ENCODE measurements around the gene NLGN2. TPM values are rescaled to one million over a fixed set of nuclear protein-coding genes. Genes with fewer than 3 reads are reported as not detected.

NLGN2 gene
- total RNA-seq, 2 experiments from 2014 or later = 6.6 to 7.9 TPM

- ChIA-PET CTCF (no interaction called here), POLR2A (no interaction called here)
Observed at GRCh38 chr17:7468804-7469389, 61.3 kb downstream of the NLGN2 start.

Other genes starting within 250 kb of the NLGN2 start
- 1 to 10 TPM in 1 of 2 experiments, under 1 TPM in 1; 0.65 to 1.3 TPM for gene ASGR1, start 228.5 kb upstream of the NLGN2 start, total RNA-seq
- gene DLG4, start 188.0 kb upstream of the NLGN2 start, total RNA-seq = 1 to 10 TPM; 4.5 to 4.6 TPM
- 100 to 1,000 TPM; 254 to 269 TPM for gene ACADVL, start 187.9 kb upstream of the NLGN2 start, total RNA-seq
- gene DVL2, start 173.3 kb upstream of the NLGN2 start, total RNA-seq = 10 to 100 TPM; 64.4 to 68.9 TPM
- gene PHF23, start 168.4 kb upstream of the NLGN2 start, total RNA-seq = 10 to 100 TPM; 40.7 to 43.7 TPM
- gene GABARAP, start 165.4 kb upstream of the NLGN2 start, total RNA-seq = 100 to 1,000 TPM; 131 to 135 TPM
- gene CTDNEP1, start 156.1 kb upstream of the NLGN2 start, total RNA-seq = 100 to 1,000 TPM; 202 to 207 TPM
- gene ELP5, start 155.6 kb upstream of the NLGN2 start, total RNA-seq = 100 to 1,000 TPM; 107 to 110 TPM
- 1 to 10 TPM; 1.2 to 1.5 TPM for gene CLDN7, start 145.4 kb upstream of the NLGN2 start, total RNA-seq
- under 1 TPM; 0.11 to 0.34 TPM for gene SLC2A4, start 126.1 kb upstream of the NLGN2 start, total RNA-seq
- under 1 TPM; 0.10 to 0.55 TPM for gene YBX2, start 113.2 kb upstream of the NLGN2 start, total RNA-seq
- 1,000 to 10,000 TPM; 1,619 to 1,670 TPM for gene EIF5A, start 100.2 kb upstream of the NLGN2 start, total RNA-seq
- 10 to 100 TPM; 68.8 to 69.5 TPM for gene GPS2, start 92.5 kb upstream of the NLGN2 start, total RNA-seq
- 10 to 100 TPM; 59.2 to 59.4 TPM for gene NEURL4, start 78.5 kb upstream of the NLGN2 start, total RNA-seq
- gene ACAP1, start 71.3 kb upstream of the NLGN2 start, total RNA-seq = 100 to 1,000 TPM; 234 to 241 TPM
- gene KCTD11, start 55.7 kb upstream of the NLGN2 start, total RNA-seq = 1 to 10 TPM; 6.4 to 7.2 TPM
- gene TMEM95, start 52.7 kb upstream of the NLGN2 start, total RNA-seq = not detected
- gene TNK1, start 26.8 kb upstream of the NLGN2 start, total RNA-seq = 1 to 10 TPM; 4.6 to 5.6 TPM
- gene PLSCR3, start 13.3 kb upstream of the NLGN2 start, total RNA-seq = 10 to 100 TPM; 70.8 to 74.4 TPM
- 10 to 100 TPM; 50.1 to 51.6 TPM for gene TMEM256, start 3.7 kb upstream of the NLGN2 start, total RNA-seq
- not detected for gene SPEM1, start 12.5 kb downstream of the NLGN2 start, total RNA-seq
- not detected for gene SPEM2, start 17.8 kb downstream of the NLGN2 start, total RNA-seq
- gene SPEM3, start 21.0 kb downstream of the NLGN2 start, total RNA-seq = not detected
- 10 to 100 TPM; 11.2 to 12.6 TPM for gene TMEM102, start 27.6 kb downstream of the NLGN2 start, total RNA-seq
- gene FGF11, start 31.7 kb downstream of the NLGN2 start, total RNA-seq = 1 to 10 TPM; 2.0 to 2.1 TPM
- gene CHRNB1, start 37.2 kb downstream of the NLGN2 start, total RNA-seq = 1 to 10 TPM; 7.2 to 7.8 TPM
- 10 to 100 TPM; 17.6 to 17.7 TPM for gene ZBTB4, start 71.8 kb downstream of the NLGN2 start, total RNA-seq
- gene SLC35G6, start 73.6 kb downstream of the NLGN2 start, total RNA-seq = not detected
- 100 to 1,000 TPM; 195 to 198 TPM for gene POLR2A, start 76.5 kb downstream of the NLGN2 start, total RNA-seq
- 10 to 100 TPM; 13.3 to 14.4 TPM for gene TNFSF12, start 141.2 kb downstream of the NLGN2 start, total RNA-seq
- 1 to 10 TPM; 1.0 to 1.1 TPM for gene TNFSF13, start 150.9 kb downstream of the NLGN2 start, total RNA-seq
- gene SENP3, start 154.1 kb downstream of the NLGN2 start, total RNA-seq = 100 to 1,000 TPM; 112 to 116 TPM
- gene CD68, start 171.8 kb downstream of the NLGN2 start, total RNA-seq = 1 to 10 TPM; 7.4 to 8.9 TPM
- gene MPDU1, start 176.0 kb downstream of the NLGN2 start, total RNA-seq = 100 to 1,000 TPM; 105 to 106 TPM
- under 1 TPM; 0.13 to 0.25 TPM for gene SOX15, start 182.2 kb downstream of the NLGN2 start, total RNA-seq
- 10 to 100 TPM; 46.4 to 47.2 TPM for gene FXR2, start 207.1 kb downstream of the NLGN2 start, total RNA-seq
- 10 to 100 TPM; 19.2 to 20.0 TPM for gene SAT2, start 220.0 kb downstream of the NLGN2 start, total RNA-seq
- gene SHBG, start 222.3 kb downstream of the NLGN2 start, total RNA-seq = not detected
- gene ATP1B2, start 243.1 kb downstream of the NLGN2 start, total RNA-seq = under 1 TPM; 0.21 to 0.25 TPM

Measured in activated CD8-positive, alpha-beta memory T cell treated with anti-CD3 and anti-CD28 coated beads for 36 hours (primary cell).